ENCODE data around the gene RASSF10. TPM values are rescaled to one million over a fixed set of nuclear protein-coding genes. Genes with fewer than 3 reads are reported as not detected.

The RASSF10 gene
- total RNA-seq, 4 donors from 2014 or later = 0.60 TPM; not detected in 3

DNA sequence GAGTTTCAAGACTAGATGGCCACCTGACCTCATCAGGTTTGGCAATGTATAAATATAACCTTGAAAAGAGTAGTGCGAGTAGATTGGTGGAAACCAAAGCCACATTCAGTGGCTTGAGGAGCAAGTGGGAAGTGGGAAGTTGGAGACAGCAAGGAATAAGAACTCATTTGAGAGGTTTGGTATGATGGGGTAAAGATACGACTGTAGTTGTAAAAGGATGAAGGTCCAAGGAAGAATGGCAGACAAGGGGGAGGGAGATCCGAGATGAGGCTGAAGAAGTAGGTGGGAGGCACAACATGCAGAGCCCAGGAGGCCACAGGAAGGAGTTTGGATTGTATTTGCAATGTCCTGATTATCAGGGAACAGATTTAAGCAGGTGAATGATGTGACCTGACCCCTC is 20.8 kb downstream of the RASSF10 start:
- H3K4me1 ChIP-seq = no peaks in the 10 kb centered on the region
- H3K27me3 ChIP-seq = no peaks in the 10 kb centered on the region
- no peaks in the 10 kb centered on the region for H3K9me3 ChIP-seq
- TF ChIP-seq, protein P1, sequence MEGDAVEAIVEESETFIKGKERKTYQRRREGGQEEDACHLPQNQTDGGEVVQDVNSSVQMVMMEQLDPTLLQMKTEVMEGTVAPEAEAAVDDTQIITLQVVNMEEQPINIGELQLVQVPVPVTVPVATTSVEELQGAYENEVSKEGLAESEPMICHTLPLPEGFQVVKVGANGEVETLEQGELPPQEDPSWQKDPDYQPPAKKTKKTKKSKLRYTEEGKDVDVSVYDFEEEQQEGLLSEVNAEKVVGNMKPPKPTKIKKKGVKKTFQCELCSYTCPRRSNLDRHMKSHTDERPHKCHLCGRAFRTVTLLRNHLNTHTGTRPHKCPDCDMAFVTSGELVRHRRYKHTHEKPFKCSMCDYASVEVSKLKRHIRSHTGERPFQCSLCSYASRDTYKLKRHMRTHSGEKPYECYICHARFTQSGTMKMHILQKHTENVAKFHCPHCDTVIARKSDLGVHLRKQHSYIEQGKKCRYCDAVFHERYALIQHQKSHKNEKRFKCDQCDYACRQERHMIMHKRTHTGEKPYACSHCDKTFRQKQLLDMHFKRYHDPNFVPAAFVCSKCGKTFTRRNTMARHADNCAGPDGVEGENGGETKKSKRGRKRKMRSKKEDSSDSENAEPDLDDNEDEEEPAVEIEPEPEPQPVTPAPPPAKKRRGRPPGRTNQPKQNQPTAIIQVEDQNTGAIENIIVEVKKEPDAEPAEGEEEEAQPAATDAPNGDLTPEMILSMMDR (IDR thresholded peaks at IDR 0.05) = no peak
- no peak overlapping the region for H3K4me3 ChIP-seq
- H3K27ac ChIP-seq = no peak overlapping the region
- 90 to 94% methylated on average over 3 of the region's 3 CpGs for WGBS, 2 donors
- no peaks in the 10 kb centered on the region for H3K36me3 ChIP-seq
- no peak for DNase-seq (ENCODE audit: low spot score in 2 of 2)

DNA sequence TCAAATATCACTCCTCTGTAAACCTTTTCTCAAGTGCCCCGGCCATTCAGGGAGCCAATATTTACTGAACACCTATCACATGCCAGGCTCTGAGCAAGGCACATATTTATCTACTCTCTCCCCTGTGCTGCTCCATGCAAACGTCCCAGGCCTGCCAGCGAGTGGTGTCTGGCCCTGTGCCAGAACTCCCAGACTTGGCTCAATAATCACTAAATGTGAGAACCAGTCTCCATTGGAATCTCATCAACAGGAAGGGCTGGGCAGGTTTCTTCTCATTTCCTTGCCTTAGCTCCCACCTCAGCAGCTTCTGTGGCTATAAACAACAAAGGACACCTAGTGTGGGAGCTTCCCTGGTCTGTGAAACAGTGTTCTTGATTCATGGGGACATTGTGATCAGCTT is 21.7 kb downstream of the RASSF10 start:
- TF ChIP-seq POLR2A (IDR thresholded peaks at IDR 0.05) (no peak), EP300 (IDR thresholded peaks at IDR 0.05) (no peak)
- TF ChIP-seq, protein P1 (IDR thresholded peaks at IDR 0.05) = no peak
- Histone ChIP-seq H3K27ac (no peak overlapping the region), H3K9me3 (no peaks in the 10 kb centered on the region), H3K4me3 (no peak overlapping the region), H3K27me3 (peaks cover 0 to 3% of the 10 kb centered on the region in 2 donors), H3K36me3 (no peaks in the 10 kb centered on the region), H3K4me1 (no peaks in the 10 kb centered on the region)
- 35 to 41% methylated on average over 3 of the region's 3 CpGs for WGBS, 2 donors
- no peak for DNase-seq (ENCODE audit: low spot score in 2 of 2)

DNA sequence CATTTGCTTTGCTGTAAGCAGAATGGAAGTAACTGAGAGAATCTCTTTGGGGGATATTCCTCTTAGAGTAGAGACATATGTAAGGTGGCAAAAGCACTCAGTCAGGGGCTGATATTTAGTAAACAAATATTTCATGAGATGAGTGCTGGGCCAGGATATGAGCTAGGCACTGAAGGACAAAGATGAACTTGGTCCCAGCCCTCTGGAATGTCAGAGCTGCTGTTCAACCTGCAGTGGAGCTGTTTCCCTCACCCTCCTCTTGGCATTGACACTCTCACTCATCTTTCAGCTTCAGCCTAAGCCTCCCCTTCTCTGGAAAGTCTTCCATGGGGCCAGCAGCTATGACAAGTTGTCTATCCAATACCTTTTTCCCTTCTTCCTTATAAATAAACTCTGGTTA is 22.2 kb downstream of the RASSF10 start:
- H3K4me1 ChIP-seq = no peaks in the 10 kb centered on the region
- H3K9me3 ChIP-seq = no peaks in the 10 kb centered on the region
- no peaks in the 10 kb centered on the region for H3K36me3 ChIP-seq
- no peak for DNase-seq (ENCODE audit: low spot score in 2 of 2)
- H3K4me3 ChIP-seq = no peak overlapping the region
- TF ChIP-seq POLR2A (IDR thresholded peaks at IDR 0.05) (no peak), EP300 (IDR thresholded peaks at IDR 0.05) (no peak)
- TF ChIP-seq, protein P1 (IDR thresholded peaks at IDR 0.05) = no peak
- no peak overlapping the region for H3K27ac ChIP-seq
- H3K27me3 ChIP-seq = peaks cover 0 to 5% of the 10 kb centered on the region in 2 donors

DNA sequence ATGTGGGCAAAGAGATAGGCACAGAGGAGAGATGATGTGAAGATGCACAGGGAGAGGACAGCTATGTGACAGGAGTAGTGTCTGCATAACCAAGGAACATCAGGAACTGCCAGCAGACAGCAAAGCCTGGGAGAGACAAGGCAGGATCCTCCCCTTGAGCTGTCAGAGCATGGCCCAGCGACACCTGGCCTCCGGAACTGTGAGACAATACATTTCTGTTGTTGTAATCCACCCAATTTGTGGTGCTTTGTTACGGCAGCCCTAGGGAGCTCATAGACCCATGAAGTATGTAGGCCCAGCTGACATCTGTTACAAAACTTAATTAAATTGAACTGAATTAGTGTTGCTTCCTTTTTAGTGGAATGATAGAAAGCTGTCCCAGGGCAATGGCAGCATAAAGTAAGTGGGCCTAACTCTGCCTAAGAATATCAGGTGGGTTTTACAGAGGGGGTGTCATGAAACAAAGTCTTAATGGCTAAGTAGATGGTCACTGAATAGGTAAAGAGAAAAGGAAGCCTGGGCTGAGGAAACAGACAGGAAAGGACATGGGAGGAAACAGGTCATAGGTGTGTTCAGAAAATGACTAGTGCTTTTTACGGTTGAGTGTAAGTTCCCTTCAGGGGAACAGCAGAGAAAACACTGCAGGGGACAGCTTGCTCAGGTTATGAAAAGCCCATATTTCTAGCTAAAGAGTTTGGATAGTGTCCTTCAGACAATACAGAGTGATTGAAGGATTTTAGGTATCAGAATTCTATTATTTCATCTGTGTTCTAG is 24.8 kb downstream of the RASSF10 start:
- peaks cover 0 to 7% of the 10 kb centered on the region in 2 donors for H3K27me3 ChIP-seq
- no peak for DNase-seq (ENCODE audit: low spot score in 2 of 2)
- H3K36me3 ChIP-seq = no peaks in the 10 kb centered on the region
- no peaks in the 10 kb centered on the region for H3K9me3 ChIP-seq
- WGBS, 2 donors = 73 to 78% methylated on average over 4 of the region's 4 CpGs
- TF ChIP-seq POLR2A (IDR thresholded peaks at IDR 0.05) (no peak), EP300 (IDR thresholded peaks at IDR 0.05) (no peak)
- TF ChIP-seq, protein P1 (IDR thresholded peaks at IDR 0.05) = no peak
- no peak overlapping the region for H3K4me3 ChIP-seq
- H3K4me1 ChIP-seq = no peaks in the 10 kb centered on the region
- H3K27ac ChIP-seq = no peak overlapping the region

DNA sequence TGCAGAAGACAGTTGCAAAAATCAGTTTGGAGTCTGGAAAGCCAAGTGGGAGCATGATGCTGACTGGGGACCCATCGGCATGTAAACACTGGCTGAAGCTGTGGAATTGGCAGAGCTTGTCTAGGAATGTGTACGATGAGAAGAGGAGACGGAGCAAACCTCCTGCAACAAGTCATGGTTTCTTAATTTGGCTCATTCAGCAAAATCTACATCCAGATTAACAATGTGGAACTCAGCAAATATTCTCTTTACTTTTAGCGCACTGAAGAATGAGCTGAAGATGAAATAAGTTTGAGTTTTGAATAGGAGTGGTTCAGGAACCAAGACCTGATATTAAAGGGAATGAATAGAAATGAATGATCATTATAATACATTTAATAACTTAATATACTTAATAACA is 26.6 kb downstream of the RASSF10 start:
- Histone ChIP-seq H3K4me3 (no peak overlapping the region), H3K27ac (no peak overlapping the region), H3K36me3 (no peaks in the 10 kb centered on the region), H3K4me1 (no peaks in the 10 kb centered on the region), H3K27me3 (peaks cover 0 to 7% of the 10 kb centered on the region in 2 donors), H3K9me3 (no peaks in the 10 kb centered on the region)
- DNase-seq (ENCODE audit: low spot score in 2 of 2) = no peak
- TF ChIP-seq EP300 (IDR thresholded peaks at IDR 0.05) = no peak
- no peak for TF ChIP-seq POLR2A (IDR thresholded peaks at IDR 0.05)
- TF ChIP-seq, protein P1 (IDR thresholded peaks at IDR 0.05) = no peak
- WGBS, 2 donors = 75 to 86% methylated on average over 4 of the region's 4 CpGs
